ENCODE results near the gene GSX2. TPM values are rescaled to one million over a fixed set of nuclear protein-coding genes. Genes with fewer than 3 reads are reported as not detected.
A peak's percentile ranks its signal among the peaks of the same experiment; 100 is the strongest.

The GSX2 gene
- total and polyA plus RNA-seq, 2 of the 13 experiments (the other 11 are each of a cell fraction or from before 2014, with no cell fraction given): not detected

- TF ChIP-seq TIGD3 (CRISPR knock-in tag; IDR thresholded peaks at IDR 0.05; ENCODE audit: borderline replicate concordance) (peak; percentile 73; the same call in 1 of the 2 replicates), JARID2 (CRISPR knock-in tag; IDR thresholded peaks at IDR 0.05; ENCODE audit: insufficient replicate concordance) (no peak), FOXM1 (CRISPR knock-in tag; IDR thresholded peaks at IDR 0.05) (no peak), PRMT3 (CRISPR knock-in tag; IDR thresholded peaks at IDR 0.05; ENCODE audit: borderline replicate concordance, low read depth) (0 out of 2 replicates have a peak, but pooled peaks have one; percentile 61), MTA1 (CRISPR knock-in tag; IDR thresholded peaks at IDR 0.05; ENCODE audit: borderline replicate concordance) (peak; percentile 39; the same call in 1 of the 2 replicates), MYPOP (CRISPR knock-in tag; IDR thresholded peaks at IDR 0.05) (peak; percentile 95), PAXIP1 (CRISPR knock-in tag; conservative IDR thresholded peaks at IDR 0.05) (no peak; the same call in 1 of the 2 replicates), ZNF251 (CRISPR knock-in tag; IDR thresholded peaks at IDR 0.05) (no peak), ARID4A (CRISPR knock-in tag; IDR thresholded peaks at IDR 0.05; ENCODE audit: borderline replicate concordance) (peak; percentile 66; the same call in 1 of the 2 replicates), ZNF343 (CRISPR knock-in tag; IDR thresholded peaks at IDR 0.05) (no peak), RBM39 (IDR thresholded peaks at IDR 0.05; ENCODE audit: low read depth, low read length, poor library complexity, severe bottlenecking) (peak; percentile 32), STAT5B (CRISPR knock-in tag; IDR thresholded peaks at IDR 0.05) (no peak), ZNF382 (CRISPR knock-in tag; IDR thresholded peaks at IDR 0.05; ENCODE audit: borderline replicate concordance) (no peak), MXD4 (CRISPR knock-in tag; IDR thresholded peaks at IDR 0.05) (peak; percentile 41; the same call in 1 of the 2 replicates), AHR (CRISPR knock-in tag; IDR thresholded peaks at IDR 0.05) (peak; percentile 52; the same call in 1 of the 2 replicates), ZNF605 (CRISPR knock-in tag; IDR thresholded peaks at IDR 0.05) (peak; percentile 50; the same call in 1 of the 2 replicates), SIX1 (CRISPR knock-in tag; IDR thresholded peaks at IDR 0.05; ENCODE audit: borderline replicate concordance) (no peak)
These were observed 8.1 kb upstream of the GSX2 start (continued) for GRCh38 chr4:54091637-54092404.

Measured in HepG2 (cell line).